ENCODE data around the gene TENT4A.

The TENT4A gene

DNA sequence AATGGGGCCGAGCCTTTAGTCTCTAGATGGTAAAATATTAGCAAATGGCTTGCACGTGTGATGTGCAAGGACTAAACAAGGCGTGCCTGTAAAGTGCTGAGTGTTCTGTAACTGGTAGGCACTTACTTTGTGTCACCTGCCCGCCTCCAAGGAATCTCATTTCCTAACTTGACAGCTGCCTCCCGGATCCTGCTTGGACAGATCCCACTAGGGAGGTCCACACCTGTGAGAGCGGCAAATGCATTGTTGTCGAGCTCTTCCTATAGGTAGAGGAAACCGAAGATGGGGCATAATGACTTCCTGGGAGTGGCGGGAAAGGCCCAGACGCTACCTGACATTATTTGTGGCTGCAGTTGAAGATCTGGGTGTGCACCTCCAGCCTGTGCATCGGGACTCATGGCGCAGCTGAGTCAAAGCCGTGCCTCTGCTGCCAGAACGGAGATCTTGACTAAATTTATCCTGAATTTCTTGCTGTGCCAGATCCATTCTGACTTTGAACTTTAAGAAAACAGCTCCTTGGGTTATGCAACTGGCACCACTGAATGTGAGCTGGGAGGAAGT lies 79.8 kb downstream of the TENT4A start:
- H3K4me3 ChIP-seq (ENCODE audit: low read depth, low read length) = no peak overlapping the region
- no peak for DNase-seq (ENCODE audit: low read depth)
- TF ChIP-seq, protein P1, sequence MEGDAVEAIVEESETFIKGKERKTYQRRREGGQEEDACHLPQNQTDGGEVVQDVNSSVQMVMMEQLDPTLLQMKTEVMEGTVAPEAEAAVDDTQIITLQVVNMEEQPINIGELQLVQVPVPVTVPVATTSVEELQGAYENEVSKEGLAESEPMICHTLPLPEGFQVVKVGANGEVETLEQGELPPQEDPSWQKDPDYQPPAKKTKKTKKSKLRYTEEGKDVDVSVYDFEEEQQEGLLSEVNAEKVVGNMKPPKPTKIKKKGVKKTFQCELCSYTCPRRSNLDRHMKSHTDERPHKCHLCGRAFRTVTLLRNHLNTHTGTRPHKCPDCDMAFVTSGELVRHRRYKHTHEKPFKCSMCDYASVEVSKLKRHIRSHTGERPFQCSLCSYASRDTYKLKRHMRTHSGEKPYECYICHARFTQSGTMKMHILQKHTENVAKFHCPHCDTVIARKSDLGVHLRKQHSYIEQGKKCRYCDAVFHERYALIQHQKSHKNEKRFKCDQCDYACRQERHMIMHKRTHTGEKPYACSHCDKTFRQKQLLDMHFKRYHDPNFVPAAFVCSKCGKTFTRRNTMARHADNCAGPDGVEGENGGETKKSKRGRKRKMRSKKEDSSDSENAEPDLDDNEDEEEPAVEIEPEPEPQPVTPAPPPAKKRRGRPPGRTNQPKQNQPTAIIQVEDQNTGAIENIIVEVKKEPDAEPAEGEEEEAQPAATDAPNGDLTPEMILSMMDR (IDR thresholded peaks at IDR 0.05; ENCODE audit: insufficient read depth, low read depth, low read length, missing control alignments) = no peak

DNA sequence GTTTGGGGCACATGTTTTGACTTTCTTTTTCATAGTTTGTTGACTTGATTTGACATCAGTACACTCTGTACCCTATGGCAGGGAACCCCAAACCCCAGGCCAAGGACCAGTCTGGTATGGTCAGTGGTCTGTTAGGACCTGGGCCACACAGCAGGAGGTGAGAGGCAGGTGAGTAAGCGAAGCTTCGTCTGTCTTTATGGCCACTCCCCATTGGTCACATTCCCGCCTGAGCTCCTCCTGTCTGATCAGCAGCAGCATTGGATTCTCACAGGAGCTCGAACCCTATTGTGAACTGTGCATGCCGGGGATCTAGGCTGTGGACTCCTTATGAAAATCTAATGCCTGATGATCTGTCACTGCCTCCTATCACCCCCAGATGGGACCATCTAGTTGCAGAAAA lies 88.0 kb downstream of the TENT4A start:
- H3K4me3 ChIP-seq (ENCODE audit: low read depth, low read length) = no peak overlapping the region
- DNase-seq (ENCODE audit: low read depth) = no peak
- TF ChIP-seq, protein P1 (IDR thresholded peaks at IDR 0.05; ENCODE audit: insufficient read depth, low read depth, low read length, missing control alignments) = no peak

DNA sequence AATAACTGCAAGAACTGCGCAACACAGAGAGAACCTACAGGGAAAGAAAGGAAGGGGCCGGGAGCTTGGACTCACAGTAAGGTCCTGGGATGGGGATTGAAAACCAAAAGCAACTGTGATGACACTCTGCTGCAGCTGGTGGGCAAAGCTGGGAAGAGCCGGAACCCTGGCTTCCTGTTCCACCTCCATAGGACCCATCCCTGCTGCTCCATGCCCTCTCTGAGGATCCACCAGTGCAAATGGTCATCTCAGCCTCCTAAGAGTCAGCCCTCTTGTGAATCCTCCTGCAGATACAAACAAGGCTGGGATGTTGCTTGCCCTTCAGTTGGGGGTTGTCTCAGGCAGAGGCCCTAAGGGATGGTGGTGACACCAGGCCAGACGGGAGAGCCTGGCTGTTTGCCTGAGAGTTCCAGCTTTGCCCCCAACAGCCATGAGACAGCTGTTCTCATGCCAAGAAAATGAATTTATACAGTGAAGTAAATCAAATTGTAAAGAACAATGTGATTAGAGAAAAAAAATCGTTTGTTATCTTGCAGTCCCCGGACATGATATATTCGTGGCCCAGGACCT lies 90.8 kb downstream of the TENT4A start:
- TF ChIP-seq, protein P1 (IDR thresholded peaks at IDR 0.05; ENCODE audit: insufficient read depth, low read depth, low read length, missing control alignments) = no peak
- H3K4me3 ChIP-seq (ENCODE audit: low read depth, low read length) = no peak overlapping the region
- no peak for DNase-seq (ENCODE audit: low read depth)

DNA sequence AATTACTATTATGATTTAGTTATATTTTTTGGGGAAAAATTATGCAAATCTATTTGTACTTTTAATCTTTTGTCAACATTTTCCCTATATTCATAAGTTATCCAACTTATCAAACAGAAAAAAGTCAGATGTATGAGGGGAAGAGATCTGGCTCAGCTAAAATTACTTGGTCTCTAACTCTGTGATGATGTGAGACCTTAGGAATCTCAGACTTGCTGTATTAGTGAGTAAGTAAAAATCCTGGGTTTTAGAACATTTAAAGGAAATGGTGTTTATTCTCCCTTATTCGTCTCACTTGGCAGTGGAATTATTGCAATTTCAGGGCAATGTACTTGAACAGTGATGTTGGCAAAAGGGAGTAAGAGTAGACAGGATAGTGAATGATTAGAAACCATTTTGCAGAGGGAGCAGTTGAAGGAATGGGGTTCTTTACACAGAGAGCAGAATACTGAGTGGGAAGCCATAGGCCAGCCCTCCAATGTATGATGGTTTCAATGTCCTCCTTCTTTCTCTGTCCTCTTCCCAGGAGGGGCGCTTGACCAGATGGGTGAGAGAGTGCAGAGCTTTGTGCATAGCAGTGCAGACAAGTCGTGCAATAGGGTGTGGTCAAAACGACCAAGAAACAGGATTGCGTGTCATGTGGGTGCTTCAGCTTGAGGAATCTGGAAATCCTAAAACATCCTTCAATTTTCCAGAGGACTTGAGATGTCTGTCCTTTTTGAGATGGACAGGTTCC lies 91.7 kb downstream of the TENT4A start:
- TF ChIP-seq, protein P1 (IDR thresholded peaks at IDR 0.05; ENCODE audit: insufficient read depth, low read depth, low read length, missing control alignments) = no peak
- no peak for DNase-seq (ENCODE audit: low read depth)
- H3K4me3 ChIP-seq (ENCODE audit: low read depth, low read length) = no peak overlapping the region

DNA sequence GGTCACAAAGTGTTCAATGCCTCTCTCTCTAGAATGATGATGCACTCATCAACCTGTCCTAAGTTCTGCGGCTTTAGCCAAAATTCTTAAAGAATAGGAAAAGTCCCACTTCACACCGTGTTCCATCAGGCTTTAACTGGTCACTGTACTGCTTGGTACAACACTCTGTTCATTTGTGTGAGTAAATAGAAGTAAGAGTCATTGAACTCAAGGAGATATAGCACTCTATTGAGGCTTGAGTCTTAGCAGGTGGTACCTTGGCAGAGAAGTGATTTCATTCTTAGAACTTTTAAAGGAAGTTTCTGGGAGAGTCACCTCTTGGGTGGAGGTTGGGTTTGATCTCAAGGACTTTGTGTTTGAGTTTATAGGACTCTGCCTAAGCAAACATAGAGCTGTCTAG lies 92.6 kb downstream of the TENT4A start:
- no peak for DNase-seq (ENCODE audit: low read depth)
- TF ChIP-seq, protein P1 (IDR thresholded peaks at IDR 0.05; ENCODE audit: insufficient read depth, low read depth, low read length, missing control alignments) = no peak
- no peak overlapping the region for H3K4me3 ChIP-seq (ENCODE audit: low read depth, low read length)

Measured in GM12865 (cell line).